GM23248 (cell line): ENCODE measurements around the gene GPR155. TPM values are rescaled to one million over a fixed set of nuclear protein-coding genes. Genes with fewer than 3 reads are reported as not detected.

ENCODE experiments used
- DNase-seq: peaks from one replicate; pipeline ENCODE4 v3.0.0-alpha.2; 2015
- H2AFZ ChIP-seq: fragments of 200-600 bp; sonication (generic); 2 replicates; pipeline ENCODE4 v1.6.1; 2016; ENCODE audit warnings: antibody characterized with exemption
- H3F3A ChIP-seq: fragments of 200-600 bp; sonication (generic); 2 replicates; pipeline ENCODE4 v1.6.1; 2016; ENCODE audit warnings: mild to moderate bottlenecking, antibody characterized with exemption, mixed run types; ENCODE audit not compliant: insufficient read depth
- H3K27ac ChIP-seq: fragments of 200-600 bp; sonication (generic); 2 replicates; pipeline ENCODE4 v1.5.1; 2016; ENCODE audit warnings: mild to moderate bottlenecking
- H3K27me3 ChIP-seq: fragments of 200-600 bp; sonication (generic); replicated peaks from 2 replicates; pipeline ENCODE4 v1.6.1; 2016; ENCODE audit warnings: mild to moderate bottlenecking; ENCODE audit not compliant: insufficient read depth
- H3K36me3 ChIP-seq: fragments of 200-600 bp; sonication (generic); 2 replicates; pipeline ENCODE4 v1.6.1; 2016; ENCODE audit warnings: low read depth, mild to moderate bottlenecking
- H3K4me1 ChIP-seq: fragments of 200-600 bp; sonication (generic); 2 replicates; pipeline ENCODE4 v1.6.1; 2016; ENCODE audit warnings: mild to moderate bottlenecking; ENCODE audit not compliant: insufficient read depth
- H3K4me2 ChIP-seq: fragments of 200-600 bp; sonication (generic); one replicate; pipeline ENCODE4 v1.6.1; 2016; ENCODE audit warnings: mild to moderate bottlenecking; ENCODE audit not compliant: unreplicated experiment
- H3K4me3 ChIP-seq: fragments of 200-600 bp; sonication (generic); 2 replicates; pipeline ENCODE4 v1.5.1; 2016; ENCODE audit warnings: mild to moderate bottlenecking
- H3K79me2 ChIP-seq: fragments of 200-600 bp; sonication (generic); 2 replicates; pipeline ENCODE4 v1.6.1; 2016; ENCODE audit warnings: mild to moderate bottlenecking; ENCODE audit not compliant: insufficient read depth
- H3K9ac ChIP-seq: fragments of 200-600 bp; sonication (generic); 2 replicates; pipeline ENCODE4 v1.6.1; 2016; ENCODE audit warnings: mild to moderate bottlenecking
- H3K9me2 ChIP-seq: fragments of 200-600 bp; sonication (generic); 2 replicates; pipeline ENCODE4 v1.6.1; 2016; ENCODE audit warnings: mixed run types, mild to moderate bottlenecking, moderate library complexity; ENCODE audit not compliant: insufficient read depth
- H3K9me3 ChIP-seq: fragments of 200-600 bp; sonication (generic); one replicate; pipeline ENCODE4 v1.6.1; 2017; ENCODE audit warnings: low read depth
- H4K20me1 ChIP-seq: fragments of 200-600 bp; sonication (generic); 2 replicates; pipeline ENCODE4 v1.6.0; 2016; ENCODE audit not compliant: insufficient read depth
- EZH2 ChIP-seq: fragments of 200-600 bp; sonication (generic); IDR thresholded peaks from 2 replicates; pipeline ENCODE4 v1.6.1; 2018; ENCODE audit warnings: antibody characterized with exemption, mild to moderate bottlenecking; ENCODE audit not compliant: insufficient read depth, poor library complexity, severe bottlenecking
- EZH2phosphoT487 ChIP-seq: fragments of 200-600 bp; sonication (generic); IDR thresholded peaks from 2 replicates; pipeline ENCODE4 v1.6.1; 2018; ENCODE audit warnings: antibody characterized with exemption, moderate library complexity, mild to moderate bottlenecking, low read depth; ENCODE audit not compliant: insufficient read depth
- WGBS, 2 experiments: methylation state at CpG; one replicate each; pipeline ENCODE4 v1.1.6; 2015 to 2017; ENCODE audit warnings: low lambda C conversion rate in 2 of 2, low coverage in 1 of 2; ENCODE audit errors: missing lambda C conversion rate in 2 of 2; 5-methylcytosine and 5-hydroxymethylcytosine counted together
- in situ Hi-C: fragments of 300-500 bp; cut with MboI; formaldehyde crosslinking; loops from 2 replicates; pipeline ENCODE4 v1.15.0; 2020
- polyA plus RNA-seq: library from polyadenylated mRNA; unstranded; fragments of >200 nt; fragmentation: Nextera tagmentation; extraction: Ambion mirVana; gene quantifications from 2 replicates; pipeline ENCODE4 v1.2.1, GENCODE V29; 2016
- total RNA-seq: library from RNA; depleted of rRNA; stranded (reverse); fragments of >200 nt; shearing (Covaris generic); gene quantifications from 2 replicates; pipeline ENCODE4 v1.2.3, GENCODE V29; 2014

Gene GPR155
- total and polyA plus RNA-seq, 2 experiments from 2014 or later, result 3.2 to 3.4 TPM

GRCh38 chr2:174446531-174446930, 40.3 kb downstream of the GPR155 start:
- H4K20me1 ChIP-seq, result no peaks in the 10 kb centered on the region
- no peaks in the 10 kb centered on the region for H3K27me3 ChIP-seq
- H3K9me2 ChIP-seq, result no peaks in the 10 kb centered on the region
- no peak overlapping the region for H3K9ac ChIP-seq
- no peaks in the 10 kb centered on the region for H3K9me3 ChIP-seq
- H3K4me3 ChIP-seq, result no peak overlapping the region
- H3K4me1 ChIP-seq, result peaks cover 14% of the 10 kb centered on the region
- no peaks in the 10 kb centered on the region for H3K36me3 ChIP-seq
- no peaks in the 10 kb centered on the region for H3K79me2 ChIP-seq
- WGBS, 2 experiments, result 88 to 96% methylated on average over 4 of the region's 4 CpGs
- in situ Hi-C loops, result no loop called here
- no peak for DNase-seq
- H3K4me2 ChIP-seq, result no peak overlapping the region
- no peak overlapping the region for H2AFZ ChIP-seq
- H3F3A ChIP-seq, result peaks cover 22% of the 10 kb centered on the region; the same call in 1 of the 2 replicates
- no peak overlapping the region for H3K27ac ChIP-seq
- TF ChIP-seq EZH2 (no peak), EZH2phosphoT487 (no peak)

GRCh38 chr2:174445248-174445647, 41.6 kb downstream of the GPR155 start:
- DNase-seq, result peak; percentile 15
- no peaks in the 10 kb centered on the region for H3K79me2 ChIP-seq
- no peak overlapping the region for H3K4me2 ChIP-seq
- H3K27ac ChIP-seq, result no peak overlapping the region
- H3K36me3 ChIP-seq, result no peaks in the 10 kb centered on the region
- TF ChIP-seq EZH2 (no peak), EZH2phosphoT487 (no peak)
- H3K9ac ChIP-seq, result no peak overlapping the region
- H4K20me1 ChIP-seq, result no peaks in the 10 kb centered on the region
- H3K4me3 ChIP-seq, result no peak overlapping the region
- in situ Hi-C loops, result no loop called here
- H3K9me3 ChIP-seq, result no peaks in the 10 kb centered on the region
- no peak overlapping the region for H2AFZ ChIP-seq
- H3K27me3 ChIP-seq, result no peaks in the 10 kb centered on the region
- peaks cover 14% of the 10 kb centered on the region for H3K4me1 ChIP-seq
- H3F3A ChIP-seq, result peaks cover 22% of the 10 kb centered on the region; the same call in 1 of the 2 replicates
- no peaks in the 10 kb centered on the region for H3K9me2 ChIP-seq
- WGBS, 2 experiments, result 69 to 73% methylated on average over 3 of the region's 3 CpGs

DNA sequence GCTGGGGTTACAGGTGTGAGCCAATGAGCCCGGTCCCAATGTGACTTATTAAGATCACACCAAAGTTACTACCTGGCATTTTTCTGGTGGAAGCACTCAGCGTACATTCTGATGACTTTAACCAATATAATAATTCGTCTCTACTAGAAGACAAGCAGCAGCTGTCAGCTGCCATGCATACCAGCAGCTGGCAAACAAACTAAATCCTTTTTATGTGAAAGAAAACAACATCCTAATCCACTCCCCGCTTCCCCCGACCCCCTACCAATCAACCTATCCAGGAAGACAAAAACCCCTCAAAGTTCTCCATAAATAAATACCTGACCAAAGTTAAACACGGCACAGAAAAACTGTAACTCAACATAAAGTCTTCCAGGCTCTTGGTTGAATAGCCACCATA, 42.1 kb downstream of the GPR155 start:
- H3K9me2 ChIP-seq, result no peaks in the 10 kb centered on the region
- no peak overlapping the region for H3K4me2 ChIP-seq
- H3K27ac ChIP-seq, result no peak overlapping the region
- in situ Hi-C loops, result no loop called here
- no peaks in the 10 kb centered on the region for H3K36me3 ChIP-seq
- H4K20me1 ChIP-seq, result no peaks in the 10 kb centered on the region
- H3K9ac ChIP-seq, result no peak overlapping the region
- no peak overlapping the region for H3K4me3 ChIP-seq
- peaks cover 22% of the 10 kb centered on the region; the same call in 1 of the 2 replicates for H3F3A ChIP-seq
- no peaks in the 10 kb centered on the region for H3K9me3 ChIP-seq
- H3K79me2 ChIP-seq, result no peaks in the 10 kb centered on the region
- H2AFZ ChIP-seq, result no peak overlapping the region
- TF ChIP-seq EZH2 (no peak), EZH2phosphoT487 (no peak)
- H3K4me1 ChIP-seq, result peaks cover 14% of the 10 kb centered on the region
- no peak for DNase-seq
- H3K27me3 ChIP-seq, result no peaks in the 10 kb centered on the region
- 55 to 58% methylated on average over 6 of the region's 6 CpGs for WGBS, 2 experiments

DNA sequence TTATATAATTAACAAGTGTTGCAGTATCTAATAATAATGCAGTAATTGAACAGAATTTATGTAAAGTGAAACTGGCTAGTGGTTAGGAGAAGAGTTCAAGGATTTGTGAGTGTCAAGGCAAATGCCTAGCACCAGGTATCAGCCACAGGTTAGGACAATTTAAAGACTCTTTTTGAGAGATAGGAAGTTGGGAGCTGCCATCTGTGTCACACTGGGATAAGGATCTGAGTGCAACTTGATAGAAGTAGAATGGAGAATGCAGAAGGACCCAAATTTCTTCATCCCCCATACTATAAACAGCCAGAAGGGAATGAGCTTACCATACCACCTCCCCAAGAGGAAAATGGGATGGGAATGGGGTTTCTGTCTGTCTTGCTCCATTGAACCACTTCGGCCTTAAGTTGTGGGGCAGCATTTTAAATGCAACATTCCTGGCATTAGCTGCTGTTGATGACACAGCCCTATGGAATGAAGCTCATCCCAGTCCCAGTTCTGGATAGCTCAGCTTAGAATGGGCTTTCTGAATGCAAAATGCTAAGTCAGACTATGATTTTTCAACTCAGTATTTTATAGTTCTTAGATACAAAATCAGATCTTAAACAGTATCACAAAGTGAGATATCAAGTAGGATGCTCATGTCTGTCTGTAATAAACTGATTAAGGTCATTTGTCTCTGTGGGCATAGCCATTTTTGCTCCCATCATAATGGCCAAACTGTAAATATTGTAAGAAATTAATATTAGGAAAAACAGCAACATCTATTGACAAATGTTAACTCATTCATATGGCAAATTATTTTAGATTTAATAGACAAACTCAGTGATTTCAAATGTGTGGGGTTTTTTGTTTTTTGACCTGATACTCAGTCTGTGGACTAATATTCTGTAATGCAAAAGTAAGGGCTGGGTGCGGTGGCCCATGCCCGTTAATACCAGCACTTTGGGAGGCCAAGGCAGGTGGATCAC, 44.0 kb downstream of the GPR155 start:
- Histone ChIP-seq H3K4me2 (peak overlapping the region; percentile 60), H2AFZ (peak overlapping the region; percentile 67), H3F3A (peaks cover 22% of the 10 kb centered on the region; the same call in 1 of the 2 replicates), H3K4me1 (peaks cover 14% of the 10 kb centered on the region), H3K9me2 (no peaks in the 10 kb centered on the region), H3K27me3 (no peaks in the 10 kb centered on the region), H3K27ac (no peak overlapping the region), H3K9me3 (no peaks in the 10 kb centered on the region), H3K9ac (no peak overlapping the region), H3K36me3 (no peaks in the 10 kb centered on the region), H4K20me1 (no peaks in the 10 kb centered on the region), H3K79me2 (no peaks in the 10 kb centered on the region), H3K4me3 (peak overlapping the region; percentile 8; the same call in 1 of the 2 replicates)
- DNase-seq, result peak; percentile 83
- TF ChIP-seq EZH2phosphoT487, result no peak
- no peak for TF ChIP-seq EZH2
- in situ Hi-C loops, result no loop called here
- WGBS, 2 experiments, result 66 to 73% methylated on average over 3 of the region's 3 CpGs
